Dendritic cell treated with granulocyte-macrophage colony-stimulating factor and Interleukin-4, amounts not matched to agents 40 ng/mL and 50 ng/mL, for 4 days (primary cell): Measurements from ENCODE around the gene EGFL7.

Source experiments
- H3K27ac Mint-ChIP-seq: one replicate; pipeline ENCODE4 v1.8.0; 2022; ENCODE audit warnings: mild to moderate bottlenecking, mixed read lengths
- H3K27me3 Mint-ChIP-seq: one replicate; pipeline ENCODE4 v1.8.0; 2022; ENCODE audit warnings: mild to moderate bottlenecking, mixed read lengths
- H3K36me3 Mint-ChIP-seq: one replicate; pipeline ENCODE4 v1.8.0; 2022; ENCODE audit warnings: low read depth, mixed read lengths
- H3K4me1 Mint-ChIP-seq: one replicate; pipeline ENCODE4 v1.8.0; 2022; ENCODE audit warnings: low read depth, mixed read lengths
- H3K4me3 Mint-ChIP-seq: one replicate; pipeline ENCODE4 v1.8.0; 2022; ENCODE audit warnings: mild to moderate bottlenecking, moderate library complexity, mixed read lengths
- H3K9me3 Mint-ChIP-seq: one replicate; pipeline ENCODE4 v1.8.0; 2022; ENCODE audit warnings: mixed read lengths
- intact Hi-C: fragments of 100-400 bp; cut with micrococcal nuclease; formaldehyde crosslinking; loops from one replicate; pipeline ENCODE4 v1.15.0; 2022

The EGFL7 gene

GRCh38 chr9:136712690-136713544, 50.2 kb downstream of the EGFL7 start:
- Mint-ChIP-seq H3K4me3 (no peak overlapping the region), H3K36me3 (no peaks in the 10 kb centered on the region), H3K4me1 (peaks cover 14% of the 10 kb centered on the region), H3K9me3 (no peaks in the 10 kb centered on the region), H3K27ac (no peak overlapping the region), H3K27me3 (peaks cover 84% of the 10 kb centered on the region)
- intact Hi-C loops: no loop called here

GRCh38 chr9:136713550-136713949, 50.8 kb downstream of the EGFL7 start:
- no peaks in the 10 kb centered on the region for H3K36me3 Mint-ChIP-seq
- no peaks in the 10 kb centered on the region for H3K9me3 Mint-ChIP-seq
- intact Hi-C loops: no loop called here
- no peak overlapping the region for H3K4me3 Mint-ChIP-seq
- H3K27me3 Mint-ChIP-seq: peaks cover 86% of the 10 kb centered on the region
- peaks cover 14% of the 10 kb centered on the region for H3K4me1 Mint-ChIP-seq
- no peak overlapping the region for H3K27ac Mint-ChIP-seq

- Mint-ChIP-seq H3K36me3 (no peaks in the 10 kb centered on the region), H3K9me3 (no peaks in the 10 kb centered on the region), H3K27me3 (peaks cover 86% of the 10 kb centered on the region), H3K4me3 (no peak overlapping the region), H3K27ac (no peak overlapping the region), H3K4me1 (peaks cover 18% of the 10 kb centered on the region)
- intact Hi-C loops: no loop called here
Measured at GRCh38 chr9:136714096-136714892, 51.6 kb downstream of the EGFL7 start.

- Mint-ChIP-seq H3K4me3 (no peak overlapping the region), H3K9me3 (no peaks in the 10 kb centered on the region), H3K36me3 (no peaks in the 10 kb centered on the region), H3K27ac (no peak overlapping the region), H3K27me3 (peaks cover 85% of the 10 kb centered on the region), H3K4me1 (peaks cover 24% of the 10 kb centered on the region)
- intact Hi-C loops: no loop called here
Measured at GRCh38 chr9:136714893-136715274, 52.2 kb downstream of the EGFL7 start.

GRCh38 chr9:136717399-136717798, 54.7 kb downstream of the EGFL7 start:
- H3K4me1 Mint-ChIP-seq: peaks cover 38% of the 10 kb centered on the region
- H3K36me3 Mint-ChIP-seq: peaks cover 22% of the 10 kb centered on the region
- no peaks in the 10 kb centered on the region for H3K9me3 Mint-ChIP-seq
- H3K27ac Mint-ChIP-seq: no peak overlapping the region
- H3K27me3 Mint-ChIP-seq: peaks cover 71% of the 10 kb centered on the region
- intact Hi-C loops: no loop called here
- H3K4me3 Mint-ChIP-seq: no peak overlapping the region

- peaks cover 34% of the 10 kb centered on the region for H3K36me3 Mint-ChIP-seq
- no peaks in the 10 kb centered on the region for H3K9me3 Mint-ChIP-seq
- H3K27me3 Mint-ChIP-seq: peaks cover 63% of the 10 kb centered on the region
- H3K4me1 Mint-ChIP-seq: peaks cover 48% of the 10 kb centered on the region
- no peak overlapping the region for H3K27ac Mint-ChIP-seq
- intact Hi-C loops: no loop called here
- H3K4me3 Mint-ChIP-seq: no peak overlapping the region
Measured at GRCh38 chr9:136718345-136719194, 55.9 kb downstream of the EGFL7 start.

- H3K27ac Mint-ChIP-seq: no peak overlapping the region
- peaks cover 48% of the 10 kb centered on the region for H3K4me1 Mint-ChIP-seq
- H3K9me3 Mint-ChIP-seq: no peaks in the 10 kb centered on the region
- intact Hi-C loops: no loop called here
- peaks cover 41% of the 10 kb centered on the region for H3K36me3 Mint-ChIP-seq
- H3K4me3 Mint-ChIP-seq: peak overlapping the region; percentile 46
- peaks cover 56% of the 10 kb centered on the region for H3K27me3 Mint-ChIP-seq
Measured at GRCh38 chr9:136719195-136719880, 56.6 kb downstream of the EGFL7 start.

GRCh38 chr9:136720251-136720897, 57.7 kb downstream of the EGFL7 start:
- peaks cover 52% of the 10 kb centered on the region for H3K36me3 Mint-ChIP-seq
- H3K27me3 Mint-ChIP-seq: peaks cover 45% of the 10 kb centered on the region
- intact Hi-C loops: no loop called here
- peaks cover 50% of the 10 kb centered on the region for H3K4me1 Mint-ChIP-seq
- H3K4me3 Mint-ChIP-seq: no peak overlapping the region
- no peak overlapping the region for H3K27ac Mint-ChIP-seq
- no peaks in the 10 kb centered on the region for H3K9me3 Mint-ChIP-seq

- H3K4me1 Mint-ChIP-seq: peaks cover 55% of the 10 kb centered on the region
- intact Hi-C loops: no loop called here
- peaks cover 57% of the 10 kb centered on the region for H3K36me3 Mint-ChIP-seq
- peaks cover 40% of the 10 kb centered on the region for H3K27me3 Mint-ChIP-seq
- no peaks in the 10 kb centered on the region for H3K9me3 Mint-ChIP-seq
- H3K27ac Mint-ChIP-seq: peak overlapping the region; percentile 16
- H3K4me3 Mint-ChIP-seq: no peak overlapping the region
Measured at GRCh38 chr9:136720898-136721338, 58.2 kb downstream of the EGFL7 start.

GRCh38 chr9:136721339-136722092, 58.8 kb downstream of the EGFL7 start:
- Mint-ChIP-seq H3K27me3 (peaks cover 34% of the 10 kb centered on the region), H3K9me3 (no peaks in the 10 kb centered on the region), H3K36me3 (peaks cover 63% of the 10 kb centered on the region), H3K4me1 (peaks cover 61% of the 10 kb centered on the region), H3K4me3 (no peak overlapping the region), H3K27ac (peak overlapping the region; percentile 16)
- intact Hi-C loops: no loop called here
